ENCODE results near the gene ANKRD17.

DNA sequence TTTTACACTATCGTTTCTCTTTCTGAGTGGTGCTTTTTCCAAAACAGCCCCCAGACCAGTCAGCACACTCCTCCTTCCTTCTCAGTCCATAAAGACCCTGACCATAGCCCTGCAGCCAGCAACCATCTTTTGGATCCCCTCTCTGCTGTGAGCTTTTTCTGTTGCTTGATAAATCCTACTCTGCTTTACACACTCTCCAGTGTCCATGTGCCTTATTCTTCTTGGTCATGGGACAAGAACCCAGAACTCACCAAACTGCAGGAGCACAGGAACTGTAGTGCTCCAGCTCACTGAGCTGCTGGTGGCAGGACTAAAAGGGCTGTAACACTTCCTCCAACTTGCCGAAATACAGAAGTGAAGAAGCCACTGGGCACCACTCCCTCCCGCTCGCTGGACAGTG lies 221.5 kb downstream of the ANKRD17 start:
- TF ChIP-seq, protein P1, sequence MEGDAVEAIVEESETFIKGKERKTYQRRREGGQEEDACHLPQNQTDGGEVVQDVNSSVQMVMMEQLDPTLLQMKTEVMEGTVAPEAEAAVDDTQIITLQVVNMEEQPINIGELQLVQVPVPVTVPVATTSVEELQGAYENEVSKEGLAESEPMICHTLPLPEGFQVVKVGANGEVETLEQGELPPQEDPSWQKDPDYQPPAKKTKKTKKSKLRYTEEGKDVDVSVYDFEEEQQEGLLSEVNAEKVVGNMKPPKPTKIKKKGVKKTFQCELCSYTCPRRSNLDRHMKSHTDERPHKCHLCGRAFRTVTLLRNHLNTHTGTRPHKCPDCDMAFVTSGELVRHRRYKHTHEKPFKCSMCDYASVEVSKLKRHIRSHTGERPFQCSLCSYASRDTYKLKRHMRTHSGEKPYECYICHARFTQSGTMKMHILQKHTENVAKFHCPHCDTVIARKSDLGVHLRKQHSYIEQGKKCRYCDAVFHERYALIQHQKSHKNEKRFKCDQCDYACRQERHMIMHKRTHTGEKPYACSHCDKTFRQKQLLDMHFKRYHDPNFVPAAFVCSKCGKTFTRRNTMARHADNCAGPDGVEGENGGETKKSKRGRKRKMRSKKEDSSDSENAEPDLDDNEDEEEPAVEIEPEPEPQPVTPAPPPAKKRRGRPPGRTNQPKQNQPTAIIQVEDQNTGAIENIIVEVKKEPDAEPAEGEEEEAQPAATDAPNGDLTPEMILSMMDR (IDR thresholded peaks at IDR 0.05), result no peak
- TF ChIP-seq POLR2A (IDR thresholded peaks at IDR 0.05), result no peak

Data from uterus (tissue), 2 donors.